MCF 10A (cell line): ENCODE results near the gene ERGIC3. TPM values are rescaled to one million over a fixed set of nuclear protein-coding genes. Genes with fewer than 3 reads are reported as not detected.
"Not testable (repeated sequence)": the region's sequence is repeated elsewhere in the genome, so short reads cannot be mapped to it uniquely, and the experiment has no call there.

ENCODE experiments used
- BruUV-seq: library from RNA; stranded (reverse); fragments of 400-500 nt; replicated peaks from 2 replicates; lab custom pipeline; 2021; lab: Mats Ljungman, UMichigan
- CTCF ChIA-PET: fragments of 300-600 bp; sonication (Branson Sonifier 250); formaldehyde crosslinking; extraction: SDS; loops from one replicate; lab custom pipeline; 2021; ENCODE audit warnings: antibody characterized with exemption, inconsistent platforms; lab: Yijun Ruan, JAX
- POLR2A ChIA-PET: fragments of 300-600, 350-650 bp; sonication (Branson Sonifier 250); formaldehyde crosslinking; extraction: SDS; loops from one replicate; lab custom pipeline; 2020; ENCODE audit warnings: antibody characterized with exemption, inconsistent platforms; lab: Yijun Ruan, JAX
- DNase-seq: peaks from one replicate; pipeline ENCODE4 v3.0.0-alpha.2; 2018; ENCODE audit not compliant: unreplicated experiment
- H3K27ac Mint-ChIP-seq: one replicate; pipeline ENCODE4 v1.8.0; 2022; ENCODE audit warnings: mild to moderate bottlenecking, low read depth, mixed read lengths; ENCODE audit not compliant: unreplicated experiment
- H3K27me3 Mint-ChIP-seq: one replicate; pipeline ENCODE4 v1.8.0; 2022; ENCODE audit warnings: mixed read lengths; ENCODE audit not compliant: insufficient read depth, unreplicated experiment
- H3K36me3 Mint-ChIP-seq: one replicate; pipeline ENCODE4 v1.8.0; 2022; ENCODE audit warnings: mild to moderate bottlenecking, moderate library complexity, mixed read lengths; ENCODE audit not compliant: insufficient read depth, unreplicated experiment
- H3K4me1 Mint-ChIP-seq: one replicate; pipeline ENCODE4 v1.8.0; 2022; ENCODE audit warnings: mixed read lengths; ENCODE audit not compliant: insufficient read depth, unreplicated experiment
- H3K4me3 Mint-ChIP-seq: one replicate; pipeline ENCODE4 v1.8.0; 2022; ENCODE audit warnings: mild to moderate bottlenecking, moderate library complexity, mixed read lengths; ENCODE audit not compliant: unreplicated experiment
- H3K9me3 Mint-ChIP-seq: one replicate; pipeline ENCODE4 v1.8.0; 2022; ENCODE audit warnings: mixed read lengths; ENCODE audit not compliant: unreplicated experiment
- CTCF ChIP-seq: fragments of 200-600 bp; IDR thresholded peaks from one replicate; pipeline ENCODE4 v1.8.0; 2022; ENCODE audit warnings: antibody characterized with exemption, mild to moderate bottlenecking; ENCODE audit not compliant: unreplicated experiment
- intact Hi-C: fragments of 100-400 bp; cut with micrococcal nuclease; formaldehyde crosslinking; loops from 2 replicates; pipeline ENCODE4 v1.14.1; 2022
- total RNA-seq: library from RNA; stranded (reverse); gene quantifications from 2 replicates; pipeline ENCODE4 v1.2.3, GENCODE V29; 2022

Gene ERGIC3
- total RNA-seq, 1 experiment from 2014 or later = 222 TPM

GRCh38 chr20:35539756-35540212 is 2.1 kb upstream of the ERGIC3 start:
- H3K27ac Mint-ChIP-seq = no peak overlapping the region
- H3K36me3 Mint-ChIP-seq = peaks cover 15% of the 10 kb centered on the region
- no peaks in the 10 kb centered on the region for H3K9me3 Mint-ChIP-seq
- intact Hi-C loops = no loop called here
- CTCF ChIA-PET = no interaction called here
- H3K4me3 Mint-ChIP-seq = no peak overlapping the region
- no TSS peak for BruUV-seq
- no peak for TF ChIP-seq CTCF
- POLR2A ChIA-PET = interaction anchor here (1.0 kb wide), 1 partner anchor 8 kb away, joined by 3 read pairs; no protein-coding TSS in a partner anchor
- no peak for DNase-seq
- no peaks in the 10 kb centered on the region for H3K27me3 Mint-ChIP-seq
- peaks cover 7% of the 10 kb centered on the region for H3K4me1 Mint-ChIP-seq

- DNase-seq = no peak
- BruUV-seq = TSS peak; percentile 62
- H3K4me1 Mint-ChIP-seq = peaks cover 7% of the 10 kb centered on the region
- H3K36me3 Mint-ChIP-seq = peaks cover 21% of the 10 kb centered on the region
- peak overlapping the region; percentile 91 for H3K27ac Mint-ChIP-seq
- intact Hi-C loops = no loop called here
- TF ChIP-seq CTCF = no peak
- no peaks in the 10 kb centered on the region for H3K9me3 Mint-ChIP-seq
- peak overlapping the region; percentile 91 for H3K4me3 Mint-ChIP-seq
- no peaks in the 10 kb centered on the region for H3K27me3 Mint-ChIP-seq
- ChIA-PET CTCF (interaction anchor here (0.6 to 2.3 kb wide), 3 partner anchors 12 to 29 kb away, joined by 3 to 8 read pairs (median 5); no protein-coding TSS in a partner anchor), POLR2A (interaction anchor here (0.6 to 2.1 kb wide), 15 partner anchors 10 to 201 kb away, joined by 3 to 16 read pairs (median 5); partner anchors contain the start of genes C20orf173, CPNE1, NFS1 and RBM12)
Observed at GRCh38 chr20:35541118-35541782, 628 bp upstream of the ERGIC3 start.

- Mint-ChIP-seq H3K27ac (no peak overlapping the region), H3K36me3 (peaks cover 21% of the 10 kb centered on the region), H3K27me3 (no peaks in the 10 kb centered on the region), H3K4me1 (peaks cover 7% of the 10 kb centered on the region), H3K4me3 (peak overlapping the region; percentile 91), H3K9me3 (no peaks in the 10 kb centered on the region)
- no peak for DNase-seq
- no peak for TF ChIP-seq CTCF
- ChIA-PET CTCF (interaction anchor here (0.7 to 1.2 kb wide), 4 partner anchors 11 to 222 kb away, joined by 3 to 6 read pairs (median 4); no protein-coding TSS in a partner anchor), POLR2A (interaction anchor here (0.5 to 2.1 kb wide), 6 partner anchors 8 to 200 kb away, joined by 3 to 16 read pairs (median 4); no protein-coding TSS in a partner anchor)
- no TSS peak for BruUV-seq
- intact Hi-C loops = no loop called here
Observed at GRCh38 chr20:35542990-35543389, 1.1 kb downstream of the ERGIC3 start.

- Mint-ChIP-seq H3K9me3 (no peaks in the 10 kb centered on the region), H3K36me3 (peaks cover 34% of the 10 kb centered on the region), H3K27me3 (no peaks in the 10 kb centered on the region), H3K27ac (no peak overlapping the region), H3K4me3 (no peak overlapping the region), H3K4me1 (peaks cover 7% of the 10 kb centered on the region)
- BruUV-seq = no TSS peak
- no peak for TF ChIP-seq CTCF
- POLR2A ChIA-PET = no interaction called here
- CTCF ChIA-PET = interaction anchor here (0.7 kb wide), 1 partner anchor 1353 kb away, joined by 3 read pairs; no protein-coding TSS in a partner anchor
- no peak for DNase-seq
- intact Hi-C loops = no loop called here
Observed at GRCh38 chr20:35544436-35544835, 2.6 kb downstream of the ERGIC3 start.

GRCh38 chr20:35544941-35545340 is 3.1 kb downstream of the ERGIC3 start:
- H3K27me3 Mint-ChIP-seq, intact Hi-C loops, H3K27ac Mint-ChIP-seq, H3K9me3 Mint-ChIP-seq, BruUV-seq, H3K4me1 Mint-ChIP-seq, POLR2A ChIA-PET, H3K4me3 Mint-ChIP-seq: not testable (repeated sequence)
- DNase-seq = peak; percentile 19
- H3K36me3 Mint-ChIP-seq = peaks cover 34% of the 10 kb centered on the region
- CTCF ChIA-PET = interaction anchor here (0.5 to 1.1 kb wide), 2 partner anchors 9 to 22 kb away, joined by 3 read pairs; no protein-coding TSS in a partner anchor
